ENCODE results near the gene PPP2R3A. TPM values are rescaled to one million over a fixed set of nuclear protein-coding genes. Genes with fewer than 3 reads are reported as not detected.

Gene PPP2R3A
- total and polyA plus RNA-seq, 9 of the 15 experiments (the other 6 are each of a cell fraction or from before 2014, with no cell fraction given) = 0.10 to 0.50 (median 0.24) TPM

- TF ChIP-seq TFAP4 (CRISPR knock-in tag; IDR thresholded peaks at IDR 0.05; ENCODE audit: borderline replicate concordance) (peak; percentile 90), SREBF1 (IDR thresholded peaks at IDR 0.05; ENCODE audit: borderline replicate concordance, low read depth, low read length) (no peak), HNRNPK (IDR thresholded peaks at IDR 0.05; ENCODE audit: low read depth, low read length, poor library complexity, severe bottlenecking) (no peak), ATF3 (IDR thresholded peaks at IDR 0.05) (peak; percentile 30; the same call in 1 of the 2 replicates), ATF3 (CRISPR knock-in tag; conservative IDR thresholded peaks at IDR 0.05) (peak; percentile 90), ILF3 (IDR thresholded peaks at IDR 0.05; ENCODE audit: borderline replicate concordance) (no peak), ARHGAP35 (IDR thresholded peaks at IDR 0.05; ENCODE audit: partially characterized antibody) (no peak), SNIP1 (IDR thresholded peaks at IDR 0.05; ENCODE audit: low read depth) (no peak), ETV5 (CRISPR knock-in tag; IDR thresholded peaks at IDR 0.05; ENCODE audit: low read depth) (peak; percentile 80), MAX (CRISPR knock-in tag; IDR thresholded peaks at IDR 0.05) (peak; percentile 99), STAT6 (CRISPR knock-in tag; IDR thresholded peaks at IDR 0.05) (peak; percentile 90; the same call in 1 of the 2 replicates), ZNF274 (IDR thresholded peaks at IDR 0.05; ENCODE audit: borderline replicate concordance, low read depth, low read length) (no peak), COPS2 (conservative IDR thresholded peaks at IDR 0.05) (no peak), MCM3 (IDR thresholded peaks at IDR 0.05) (no peak), IFI16 (CRISPR knock-in tag; IDR thresholded peaks at IDR 0.05) (no peak), SIN3A (IDR thresholded peaks at IDR 0.05; ENCODE audit: borderline replicate concordance in 2 of 2, control insufficient read depth in 1 of 2, low read depth in 2 of 2, low read length in 2 of 2) (0 out of 4 replicates have a peak, but pooled peaks of 1 of the 2 experiments have one; percentile 51)
- TF ChIP-seq, protein P1, sequence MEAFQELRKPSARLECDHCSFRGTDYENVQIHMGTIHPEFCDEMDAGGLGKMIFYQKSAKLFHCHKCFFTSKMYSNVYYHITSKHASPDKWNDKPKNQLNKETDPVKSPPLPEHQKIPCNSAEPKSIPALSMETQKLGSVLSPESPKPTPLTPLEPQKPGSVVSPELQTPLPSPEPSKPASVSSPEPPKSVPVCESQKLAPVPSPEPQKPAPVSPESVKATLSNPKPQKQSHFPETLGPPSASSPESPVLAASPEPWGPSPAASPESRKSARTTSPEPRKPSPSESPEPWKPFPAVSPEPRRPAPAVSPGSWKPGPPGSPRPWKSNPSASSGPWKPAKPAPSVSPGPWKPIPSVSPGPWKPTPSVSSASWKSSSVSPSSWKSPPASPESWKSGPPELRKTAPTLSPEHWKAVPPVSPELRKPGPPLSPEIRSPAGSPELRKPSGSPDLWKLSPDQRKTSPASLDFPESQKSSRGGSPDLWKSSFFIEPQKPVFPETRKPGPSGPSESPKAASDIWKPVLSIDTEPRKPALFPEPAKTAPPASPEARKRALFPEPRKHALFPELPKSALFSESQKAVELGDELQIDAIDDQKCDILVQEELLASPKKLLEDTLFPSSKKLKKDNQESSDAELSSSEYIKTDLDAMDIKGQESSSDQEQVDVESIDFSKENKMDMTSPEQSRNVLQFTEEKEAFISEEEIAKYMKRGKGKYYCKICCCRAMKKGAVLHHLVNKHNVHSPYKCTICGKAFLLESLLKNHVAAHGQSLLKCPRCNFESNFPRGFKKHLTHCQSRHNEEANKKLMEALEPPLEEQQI (IDR thresholded peaks at IDR 0.05) = 0 out of 2 replicates have a peak, but pooled peaks have one; percentile 20
- TF ChIP-seq, protein P2, sequence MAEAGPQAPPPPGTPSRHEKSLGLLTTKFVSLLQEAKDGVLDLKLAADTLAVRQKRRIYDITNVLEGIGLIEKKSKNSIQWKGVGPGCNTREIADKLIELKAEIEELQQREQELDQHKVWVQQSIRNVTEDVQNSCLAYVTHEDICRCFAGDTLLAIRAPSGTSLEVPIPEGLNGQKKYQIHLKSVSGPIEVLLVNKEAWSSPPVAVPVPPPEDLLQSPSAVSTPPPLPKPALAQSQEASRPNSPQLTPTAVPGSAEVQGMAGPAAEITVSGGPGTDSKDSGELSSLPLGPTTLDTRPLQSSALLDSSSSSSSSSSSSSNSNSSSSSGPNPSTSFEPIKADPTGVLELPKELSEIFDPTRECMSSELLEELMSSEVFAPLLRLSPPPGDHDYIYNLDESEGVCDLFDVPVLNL (CRISPR knock-in tag; IDR thresholded peaks at IDR 0.05; ENCODE audit: low read depth) = peak; percentile 76; the same call in 1 of the 2 replicates
Observed at GRCh38 chr3:136196401-136197158, 231.1 kb downstream of the PPP2R3A start (continued).

All from K562 (cell line).